T1000 (cell line): ENCODE measurements around the gene GHRH.

ENCODE experiments used
- DNase-seq: peaks from one replicate; lab custom pipeline; 2025; ENCODE audit warnings: mixed read lengths; lab: John Stamatoyannopoulos, UW

GHRH gene

DNA sequence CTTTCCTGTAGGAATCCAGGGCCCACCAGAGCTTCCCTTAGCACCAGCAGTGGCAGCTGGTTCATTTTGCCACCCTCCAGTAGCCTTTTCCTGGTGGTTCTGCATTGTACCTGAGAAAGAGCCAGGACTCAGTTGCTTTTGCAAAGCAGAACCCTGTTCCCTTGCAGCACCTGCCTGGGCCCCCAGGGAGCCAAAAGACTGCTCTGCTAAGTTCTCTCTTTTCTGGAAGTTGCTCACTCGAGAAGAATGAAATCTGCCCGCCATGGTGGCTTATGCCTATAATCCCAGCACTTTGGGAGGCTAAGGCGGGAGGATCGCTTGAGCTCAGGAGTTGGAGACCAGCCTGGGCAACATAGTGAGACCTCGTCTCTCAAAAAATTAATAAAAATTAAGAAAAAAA lies 24.0 kb downstream of the GHRH start:
- no peak for DNase-seq

DNA sequence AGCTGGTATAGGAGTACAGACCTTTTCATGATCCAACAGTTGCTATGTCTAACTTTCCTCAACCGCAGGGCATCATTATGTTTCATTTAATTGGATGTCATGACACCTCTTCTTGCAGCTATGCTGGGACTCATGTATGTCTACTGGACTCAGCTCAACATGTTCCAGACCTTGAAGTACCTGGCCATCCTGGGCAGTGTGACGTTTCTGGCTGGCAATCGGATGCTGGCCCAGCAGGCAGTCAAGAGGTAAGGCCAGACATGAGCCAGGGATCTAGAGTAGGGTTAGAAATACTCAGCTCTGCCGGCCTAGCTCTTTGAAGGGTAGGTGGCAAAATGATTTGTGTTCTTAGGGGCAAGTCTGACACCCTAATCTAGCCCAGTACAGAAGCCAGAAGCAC lies 25.2 kb downstream of the GHRH start:
- no peak for DNase-seq

DNA sequence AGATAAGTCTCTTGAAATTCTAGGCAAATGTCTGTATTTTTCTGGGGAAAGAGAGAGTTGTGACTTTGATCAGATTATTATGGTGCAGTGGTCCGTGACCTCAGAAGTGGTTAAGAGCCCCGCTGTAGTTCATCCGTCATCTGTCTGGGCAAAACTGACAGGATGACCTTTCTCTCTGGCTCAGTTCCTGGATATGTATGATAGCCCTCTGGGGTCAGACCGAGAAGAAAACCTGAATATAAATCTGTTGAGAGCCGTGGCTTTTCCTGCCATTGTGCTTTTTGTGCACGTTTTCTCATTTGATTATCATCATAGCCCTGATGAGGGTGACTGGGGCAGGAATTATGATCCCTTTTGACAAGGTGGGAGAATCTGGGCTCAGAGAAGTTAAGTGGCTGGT lies 26.5 kb downstream of the GHRH start:
- DNase-seq = no peak

DNA sequence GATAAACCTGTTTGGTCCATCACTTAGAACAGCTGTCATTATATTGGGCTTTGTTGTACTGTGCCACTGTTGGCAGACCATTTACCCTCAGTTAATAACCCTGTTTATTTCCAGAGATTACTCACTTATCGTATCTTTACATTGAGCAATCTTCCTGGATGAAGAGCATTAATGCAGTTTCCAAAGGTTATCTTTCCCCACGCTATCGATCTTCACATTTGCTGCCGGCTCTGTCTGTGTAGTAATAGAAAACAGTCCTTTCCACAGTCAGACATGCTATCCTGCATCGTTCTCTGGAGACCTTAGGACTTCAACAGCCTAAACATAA lies 27.4 kb downstream of the GHRH start:
- no peak for DNase-seq

DNA sequence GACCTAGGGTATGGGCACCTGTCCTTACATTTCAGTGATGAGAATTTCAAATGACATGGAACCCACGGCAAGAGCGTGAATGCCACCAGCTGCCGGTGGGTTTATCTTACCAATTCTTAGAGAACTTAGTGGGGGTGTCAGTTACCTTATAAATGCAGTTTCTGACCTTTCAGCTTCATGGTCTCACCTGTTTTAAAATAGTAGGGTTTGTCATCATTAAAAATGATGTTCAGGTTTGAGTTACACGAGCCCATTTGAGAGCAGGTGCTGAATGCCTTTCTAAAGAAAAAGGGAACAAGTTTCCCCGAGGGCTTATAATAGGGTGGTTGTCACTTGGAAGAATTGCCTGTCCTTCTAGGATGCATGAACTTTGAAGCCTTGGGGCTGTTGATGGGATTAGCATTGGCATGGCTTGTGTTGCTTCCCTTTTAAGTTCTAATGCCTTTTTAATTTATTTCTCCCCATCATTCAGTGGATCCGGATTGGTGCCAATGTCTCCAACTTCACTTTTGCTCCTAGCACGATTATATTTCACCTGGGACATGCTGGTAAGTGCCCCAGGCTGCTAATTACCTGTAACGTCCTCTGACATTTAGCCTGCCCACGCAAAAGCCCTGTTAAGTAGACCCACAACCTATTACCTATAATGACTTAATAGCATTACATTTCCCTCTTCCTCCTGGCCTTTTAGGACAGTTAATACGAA lies 27.9 kb downstream of the GHRH start:
- DNase-seq = no peak

DNA sequence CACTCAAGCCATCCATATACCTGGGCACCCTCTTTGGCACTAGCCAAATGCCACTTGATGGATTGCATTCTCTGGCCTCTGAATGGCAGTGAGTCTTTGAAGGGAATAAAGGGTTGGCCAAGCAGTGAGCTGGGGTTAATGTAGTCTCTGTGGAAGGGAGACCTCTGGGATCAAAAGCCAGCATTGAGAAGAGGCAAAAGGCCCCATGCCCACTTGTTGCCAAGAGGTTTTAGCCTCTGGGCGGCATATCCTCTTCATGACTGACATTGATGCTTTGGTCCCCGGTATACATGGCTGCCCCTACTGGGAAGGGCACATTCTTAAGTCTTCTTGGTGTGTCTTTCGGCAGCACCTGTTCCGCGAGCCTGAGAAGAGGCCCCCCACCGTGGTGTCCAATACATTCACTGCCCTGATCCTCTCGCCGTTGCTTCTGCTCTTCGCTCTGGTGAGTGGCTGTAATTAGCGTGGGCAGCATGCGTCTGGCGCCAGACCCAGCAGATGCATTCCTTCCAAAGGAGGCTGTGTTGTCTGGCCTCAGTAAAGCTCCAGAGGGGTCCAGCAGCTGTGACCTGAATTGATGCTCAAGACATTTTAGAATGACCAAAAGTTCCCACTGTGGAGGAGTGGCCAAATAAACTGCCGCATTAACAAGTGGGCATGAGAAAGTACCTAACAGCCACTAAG lies 29.5 kb downstream of the GHRH start:
- no peak for DNase-seq

DNA sequence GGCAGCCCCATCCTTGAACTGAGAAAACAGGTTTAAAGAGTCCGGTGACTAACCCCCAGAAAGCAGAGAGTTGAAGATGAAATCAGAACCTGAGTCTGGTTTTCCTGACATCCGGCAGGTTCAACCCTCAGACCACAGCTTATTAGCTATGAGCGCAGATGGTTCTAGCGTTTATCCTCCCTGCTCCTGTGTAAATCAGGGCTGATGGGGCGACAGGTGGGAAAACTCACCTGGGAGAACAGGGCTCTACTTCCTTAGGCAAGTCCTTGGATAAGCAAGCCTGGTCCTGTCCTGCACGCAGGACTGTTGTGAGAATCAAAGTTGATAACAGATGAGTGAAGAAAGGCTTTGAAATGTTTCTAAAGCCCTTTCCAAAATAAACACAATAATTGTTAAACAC lies 31.4 kb downstream of the GHRH start:
- no peak for DNase-seq

DNA sequence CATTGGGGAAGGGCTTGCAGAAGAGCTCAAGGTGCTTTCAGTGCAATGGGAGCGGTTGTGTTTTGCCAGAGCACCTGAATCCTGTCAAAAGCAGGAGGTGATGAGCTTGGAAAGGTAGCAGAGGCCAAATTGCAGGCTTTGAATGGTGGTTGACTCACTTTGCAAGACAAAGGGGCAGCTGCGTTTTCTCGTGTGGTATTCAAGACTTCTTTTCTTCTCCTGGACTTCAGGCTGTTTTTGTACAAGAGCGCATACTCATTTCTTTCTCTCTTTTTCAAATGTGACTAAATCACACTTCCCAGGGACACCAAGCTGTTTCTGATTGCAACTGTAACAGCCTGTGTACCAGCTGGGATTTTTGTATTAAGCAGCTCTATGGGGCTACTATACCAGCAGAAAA lies 32.3 kb downstream of the GHRH start:
- no peak for DNase-seq

DNA sequence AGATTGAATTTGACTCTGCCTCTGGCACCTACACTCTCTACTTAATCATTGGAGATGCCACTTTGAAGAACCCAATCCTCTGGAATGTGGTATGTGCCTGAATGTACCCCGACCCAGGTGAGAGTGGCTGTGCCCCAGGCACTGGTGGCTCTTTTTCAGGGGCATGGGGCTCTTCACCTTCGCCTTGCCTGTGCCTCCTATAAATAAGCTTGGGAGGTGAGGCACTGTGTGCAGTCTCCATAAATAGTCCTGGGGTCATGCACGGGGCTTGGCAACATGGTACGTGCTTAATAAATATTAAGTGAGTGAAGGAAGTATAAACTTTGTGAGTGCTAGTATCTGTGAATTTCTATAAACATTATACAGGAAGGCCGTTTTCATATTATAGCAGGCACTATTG lies 33.0 kb downstream of the GHRH start:
- DNase-seq = no peak

DNA sequence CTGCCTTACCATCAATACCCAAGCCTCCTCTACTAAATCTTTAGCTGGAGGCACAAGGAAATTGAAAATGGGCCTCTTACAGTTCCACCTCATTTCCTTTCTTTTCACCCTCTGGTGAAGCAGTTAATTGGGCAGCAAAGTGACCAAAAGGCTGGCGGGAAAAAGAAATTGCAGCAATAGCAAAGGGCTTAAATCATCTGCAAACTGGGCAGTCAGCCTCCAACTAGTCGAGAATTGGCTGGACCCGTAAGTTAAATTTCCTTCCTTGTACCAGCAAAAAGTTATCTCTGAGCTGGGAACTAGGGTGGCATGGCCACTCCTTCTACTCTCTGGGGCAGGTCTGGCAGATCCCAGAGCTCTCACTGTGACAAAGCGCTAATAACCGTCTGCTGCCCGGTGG lies 33.5 kb downstream of the GHRH start:
- no peak for DNase-seq

DNA sequence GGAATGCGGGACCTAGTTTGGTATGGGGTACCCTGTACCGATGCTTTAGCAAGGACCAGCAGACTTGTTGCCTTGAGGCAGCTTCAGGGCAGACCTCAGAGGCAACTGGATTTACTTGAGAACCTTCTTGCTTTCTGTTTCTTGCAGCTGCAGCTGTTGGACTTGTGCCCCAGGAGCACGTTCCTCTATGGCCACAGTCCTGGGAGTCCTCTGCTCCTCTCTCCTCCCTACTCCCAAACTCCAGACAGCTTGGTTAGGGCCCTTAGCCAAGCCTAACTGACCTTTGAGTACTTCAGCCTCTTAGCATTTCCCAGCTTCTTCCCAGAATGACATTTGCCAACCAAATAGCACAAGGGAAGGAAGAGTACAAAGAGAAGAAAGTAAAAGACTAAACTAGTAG lies 34.7 kb downstream of the GHRH start:
- DNase-seq = no peak

DNA sequence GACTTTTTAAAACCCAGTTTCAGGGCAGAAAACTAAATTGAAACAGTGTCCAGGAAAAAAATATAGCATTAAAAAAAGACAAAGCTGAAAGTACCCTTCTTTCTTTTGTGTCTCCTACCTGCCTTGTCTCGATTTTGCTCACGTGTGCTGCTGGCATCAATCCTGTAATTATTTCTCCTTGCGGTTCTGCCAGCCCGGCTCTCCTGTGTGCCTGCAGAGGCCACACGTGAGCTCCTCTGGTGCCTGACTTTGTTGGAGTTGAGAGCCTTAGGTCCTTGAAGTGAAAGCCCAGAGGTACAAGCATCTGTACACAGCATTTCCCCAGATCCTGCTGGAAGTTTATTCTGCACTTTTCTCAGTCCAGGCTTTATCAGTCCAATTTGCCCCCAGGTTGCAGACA lies 36.5 kb downstream of the GHRH start:
- no peak for DNase-seq

DNA sequence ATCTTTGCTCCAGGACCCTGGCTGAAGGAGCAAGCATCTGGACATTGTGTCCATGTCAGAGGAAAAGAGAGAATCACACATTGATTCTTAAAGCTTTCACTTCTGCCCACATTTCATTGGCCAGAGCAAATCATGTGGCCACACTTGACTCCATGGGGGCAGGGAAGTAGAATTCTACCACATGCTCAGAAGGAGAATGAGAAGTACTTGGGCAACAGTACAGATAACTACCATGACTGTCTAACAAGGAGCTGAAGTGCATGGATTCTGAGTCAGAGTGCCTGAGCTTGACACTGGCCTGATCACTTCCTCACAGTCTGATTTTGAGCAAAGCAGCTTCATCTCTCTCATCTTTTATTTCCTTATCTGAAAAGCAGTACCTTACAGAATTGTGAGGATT lies 38.6 kb downstream of the GHRH start:
- DNase-seq = no peak

DNA sequence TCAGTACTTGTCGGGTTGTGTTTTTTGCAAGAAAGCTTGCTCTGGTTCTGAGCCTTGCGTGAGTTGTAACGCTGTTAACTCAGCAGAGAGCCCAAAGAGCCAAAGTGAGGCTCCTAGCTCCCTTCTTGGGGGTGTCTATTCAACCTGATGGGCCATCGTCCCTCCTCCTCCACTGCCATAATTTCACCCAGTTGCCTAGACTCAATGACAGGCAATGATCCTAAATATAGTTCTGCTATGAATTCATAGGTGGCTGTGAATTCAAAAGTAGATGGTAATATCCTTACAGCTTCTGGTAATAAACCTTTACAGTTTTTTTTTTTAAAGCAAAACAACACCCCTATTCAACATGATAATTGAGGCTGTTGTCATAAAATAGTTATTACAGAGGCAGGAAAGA lies 39.5 kb downstream of the GHRH start:
- no peak for DNase-seq

DNA sequence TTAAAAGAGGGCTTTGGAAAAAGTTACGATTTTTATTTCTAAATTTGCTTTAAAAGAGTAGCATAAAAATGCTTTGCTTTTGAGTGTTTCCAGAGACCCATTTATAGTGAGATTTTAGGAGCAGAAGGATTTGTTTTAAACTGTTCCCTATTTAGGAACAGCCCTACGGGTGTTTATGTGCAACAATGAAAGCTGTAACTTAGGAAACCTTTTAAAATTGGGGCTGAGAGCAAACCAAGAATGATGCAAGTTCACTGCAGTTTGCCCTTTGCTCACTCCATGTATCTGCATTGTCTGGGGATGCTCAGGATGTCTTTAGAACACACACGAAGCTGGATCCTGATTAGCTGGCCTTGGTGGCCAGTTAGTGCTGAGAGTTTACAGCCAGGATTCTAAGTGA lies 40.9 kb downstream of the GHRH start:
- no peak for DNase-seq

DNA sequence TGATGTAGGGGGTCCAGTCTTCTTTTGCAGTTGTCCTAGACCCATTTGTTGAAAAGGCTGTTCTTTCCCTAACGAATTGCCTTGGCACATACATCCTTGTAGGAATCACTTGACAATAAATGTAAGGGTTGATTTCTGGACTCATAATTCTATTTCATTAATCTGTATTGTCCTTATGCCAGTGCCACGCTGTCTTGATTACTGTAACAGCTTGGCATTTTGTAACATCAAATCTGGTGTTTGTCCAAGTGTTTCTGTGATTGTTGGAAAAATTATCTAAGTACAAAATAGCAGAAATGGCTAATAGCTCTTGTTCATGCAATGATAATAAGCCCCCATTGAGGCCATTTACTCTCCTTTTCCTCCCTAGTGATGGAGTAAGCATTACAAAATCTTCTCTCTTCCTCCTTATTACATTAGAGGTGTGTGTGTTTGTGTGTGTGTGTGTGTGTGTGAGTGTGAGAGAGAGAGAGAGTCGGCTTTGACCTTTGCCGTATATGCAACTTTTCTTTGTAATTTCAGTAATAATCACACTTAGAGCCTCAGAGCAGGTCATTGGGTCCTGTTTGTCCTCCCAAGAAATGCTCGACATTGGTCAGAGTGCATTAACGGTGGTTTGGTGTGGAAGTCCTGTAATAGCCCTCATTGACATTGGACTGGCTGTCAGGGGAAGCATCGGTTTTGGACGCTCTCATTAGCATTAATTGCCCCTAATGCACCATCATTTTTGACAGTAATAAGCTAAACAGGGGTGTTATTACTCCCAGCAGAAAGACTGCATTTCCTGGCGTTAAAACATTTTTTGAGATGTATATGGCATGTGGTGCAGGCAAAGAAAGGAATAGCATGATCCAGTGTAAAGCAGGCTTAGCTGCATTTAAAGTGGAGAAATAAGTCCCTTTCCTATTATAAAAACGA lies 41.6 kb downstream of the GHRH start:
- no peak for DNase-seq

DNA sequence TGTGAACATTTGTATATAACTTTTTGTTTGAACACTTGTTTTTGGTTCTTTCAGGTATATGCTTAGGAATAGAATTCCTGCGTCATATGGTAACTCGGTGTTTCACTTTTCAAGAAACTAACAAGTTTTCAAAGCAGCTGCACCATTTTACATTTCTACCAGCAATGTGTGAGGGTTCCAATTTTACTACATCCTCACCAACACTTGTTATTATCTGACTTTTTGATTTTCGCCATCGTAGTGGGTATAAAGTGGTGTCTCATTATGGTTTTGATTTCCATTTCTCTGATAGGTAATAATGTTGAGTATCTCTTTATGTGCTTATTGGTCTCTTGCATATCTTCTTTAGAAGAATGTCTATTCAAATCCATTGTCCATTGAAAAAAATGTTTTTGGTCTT lies 42.6 kb downstream of the GHRH start:
- DNase-seq = no peak

DNA sequence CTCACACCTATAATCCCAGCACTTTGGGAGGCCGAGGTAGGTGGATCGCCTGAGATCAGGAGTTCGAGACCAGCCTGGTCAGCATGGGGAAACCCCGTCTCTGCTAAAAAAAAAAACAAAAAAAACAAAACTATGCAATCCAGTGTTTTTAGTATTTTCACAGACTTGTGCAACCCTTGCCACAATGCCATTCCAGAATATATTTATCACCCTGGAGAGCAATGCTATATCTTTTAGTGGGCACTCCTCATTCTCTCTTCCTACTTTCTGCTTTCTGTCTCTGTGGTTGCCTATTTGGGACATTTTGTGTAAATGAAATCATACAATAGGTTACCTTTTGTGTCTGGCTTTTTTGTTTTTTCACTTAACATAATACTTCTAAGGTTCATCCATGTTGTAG lies 43.2 kb downstream of the GHRH start:
- no peak for DNase-seq

DNA sequence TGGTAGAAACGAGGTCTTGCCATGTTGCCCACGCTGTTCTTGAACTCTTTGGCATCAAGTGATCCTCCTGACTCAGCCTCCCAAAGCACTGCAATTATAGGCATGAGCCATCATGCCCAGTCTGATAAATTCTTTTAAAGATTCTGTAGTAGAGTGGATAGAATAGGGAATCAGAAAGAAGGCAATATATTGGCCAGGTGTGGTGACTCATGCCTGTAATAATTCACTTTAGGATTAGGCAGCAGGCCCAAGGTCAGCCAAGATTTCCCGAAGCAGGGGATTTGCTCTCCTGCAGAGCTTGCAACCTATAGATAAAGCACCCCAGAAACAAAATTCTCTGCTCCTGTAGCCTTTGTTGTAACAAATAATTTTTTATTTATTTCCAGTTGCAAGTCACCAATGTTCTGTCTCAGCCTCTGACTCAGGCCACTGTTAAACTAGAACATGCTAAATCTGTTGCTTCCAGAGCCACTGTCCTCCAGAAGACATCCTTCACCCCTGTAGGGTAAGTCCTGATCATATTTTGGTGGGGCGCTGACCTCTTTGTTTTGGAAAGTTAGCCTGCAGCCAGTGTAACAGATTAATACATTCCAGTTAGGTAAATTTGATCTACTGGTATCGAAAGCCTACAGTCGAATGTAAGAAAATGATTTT lies 51.8 kb downstream of the GHRH start:
- DNase-seq = no peak

DNA sequence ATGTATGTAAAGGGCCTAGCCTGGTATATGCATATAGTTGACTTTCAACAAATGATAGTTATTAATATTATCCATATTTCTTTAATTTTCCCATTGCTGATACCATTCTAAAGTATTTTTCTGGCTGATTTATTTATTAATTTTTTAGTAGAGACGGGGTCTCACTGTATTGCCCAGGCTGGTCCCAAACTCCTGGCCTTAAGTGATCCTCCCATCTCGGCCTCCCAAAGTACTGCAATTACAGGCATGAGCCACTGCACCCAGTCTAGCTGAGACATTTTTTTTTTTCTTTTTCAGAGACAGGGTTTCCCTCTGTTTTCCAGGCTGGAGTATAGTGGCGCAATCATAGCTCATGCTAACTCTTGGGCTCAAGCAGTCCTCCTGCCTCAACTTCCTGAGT lies 52.4 kb downstream of the GHRH start:
- DNase-seq = no peak

DNA sequence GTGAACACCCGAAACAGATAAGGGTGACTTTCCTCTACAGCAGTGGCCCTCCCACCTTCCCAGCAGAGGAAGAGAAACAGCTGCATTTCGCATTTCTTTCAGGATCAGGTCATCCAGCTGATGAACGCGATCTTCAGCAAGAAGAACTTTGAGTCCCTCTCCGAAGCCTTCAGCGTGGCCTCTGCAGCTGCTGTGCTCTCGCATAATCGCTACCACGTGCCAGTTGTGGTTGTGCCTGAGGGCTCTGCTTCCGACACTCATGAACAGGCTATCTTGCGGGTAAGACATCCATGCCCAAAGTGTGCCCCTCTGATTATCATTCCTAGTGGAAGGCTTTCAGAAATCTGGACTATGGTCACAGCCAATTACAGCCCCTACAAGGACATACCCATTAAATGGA lies 54.4 kb downstream of the GHRH start:
- no peak for DNase-seq

DNA sequence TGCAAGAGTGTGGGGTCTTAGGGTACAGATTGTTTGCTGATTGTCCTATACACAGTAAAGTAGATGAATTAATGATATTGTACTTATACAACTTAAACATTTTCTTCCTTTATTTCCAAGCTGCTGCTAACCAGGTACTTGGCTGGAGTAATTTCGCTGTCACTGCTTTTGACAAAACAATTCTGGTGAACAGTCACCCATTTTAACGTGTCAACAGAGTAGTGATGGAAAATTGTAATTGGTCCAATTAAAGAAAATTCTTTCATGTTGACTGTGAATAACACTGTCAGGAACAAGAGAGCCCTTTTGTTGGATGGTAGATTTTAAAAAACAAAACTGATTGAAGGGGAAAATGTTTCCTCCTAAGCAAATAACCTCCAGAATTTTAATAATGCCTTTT lies 55.8 kb downstream of the GHRH start:
- no peak for DNase-seq

DNA sequence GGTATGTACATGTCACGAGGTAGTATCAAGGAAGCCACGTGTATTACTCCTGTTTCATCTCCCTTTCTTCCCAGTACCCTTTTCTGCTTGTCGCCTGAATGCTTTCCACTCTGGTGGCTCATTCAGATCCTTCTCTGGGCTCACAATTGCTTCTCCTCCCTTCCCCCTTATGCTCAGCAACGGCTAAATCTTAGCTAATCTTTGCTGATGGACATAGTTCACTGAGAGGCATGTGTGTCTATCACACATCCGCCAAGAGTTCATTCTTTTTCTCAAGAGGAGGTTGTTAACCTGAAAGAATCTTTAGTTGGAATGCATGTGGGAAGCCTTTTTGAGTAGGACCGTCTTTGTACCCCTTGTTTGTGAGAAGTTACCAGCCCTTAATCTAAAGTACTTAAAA lies 56.5 kb downstream of the GHRH start:
- DNase-seq = no peak
